ENCODE measurements around the gene AIG1.
"Not testable (repeated sequence)": the region's sequence is repeated elsewhere in the genome, so short reads cannot be mapped to it uniquely, and the experiment has no call there.

Gene AIG1

DNA sequence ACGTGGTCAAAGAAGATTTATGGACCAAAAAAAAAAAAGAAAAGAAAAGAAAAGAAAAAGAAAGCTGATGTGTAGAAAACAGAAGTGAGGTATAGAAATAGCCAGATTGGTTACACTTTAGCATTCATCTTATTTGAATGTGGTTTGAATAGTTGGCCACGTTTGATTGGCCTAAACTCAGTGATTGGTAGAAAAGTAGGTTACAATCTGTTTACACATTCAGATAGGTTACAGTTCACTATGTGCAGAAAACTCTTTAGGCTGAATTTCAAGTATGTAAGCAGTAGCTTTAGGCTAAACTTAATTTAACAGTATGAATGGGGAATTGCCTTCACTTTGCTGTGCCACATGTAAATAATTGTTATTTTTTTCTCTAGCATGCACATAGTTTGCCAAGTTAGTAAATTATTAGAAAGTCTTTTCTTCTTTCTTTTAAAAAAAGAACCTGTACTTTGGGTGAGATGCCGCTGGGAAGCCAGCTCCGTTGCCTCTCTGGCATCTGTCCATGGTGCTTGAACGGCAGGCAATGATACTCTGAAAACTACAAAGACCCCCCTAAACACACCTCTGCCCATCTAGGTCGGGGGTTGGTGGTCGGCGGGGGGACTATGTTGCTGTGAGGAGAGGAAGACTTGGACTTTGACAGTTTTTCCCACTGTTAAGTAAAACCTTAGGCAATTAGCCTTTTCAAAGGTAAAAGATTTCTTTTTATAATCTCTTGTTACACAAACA lies 173.0 kb downstream of the AIG1 start:
- DNase-seq (ENCODE audit: low read depth), result no peak

DNA sequence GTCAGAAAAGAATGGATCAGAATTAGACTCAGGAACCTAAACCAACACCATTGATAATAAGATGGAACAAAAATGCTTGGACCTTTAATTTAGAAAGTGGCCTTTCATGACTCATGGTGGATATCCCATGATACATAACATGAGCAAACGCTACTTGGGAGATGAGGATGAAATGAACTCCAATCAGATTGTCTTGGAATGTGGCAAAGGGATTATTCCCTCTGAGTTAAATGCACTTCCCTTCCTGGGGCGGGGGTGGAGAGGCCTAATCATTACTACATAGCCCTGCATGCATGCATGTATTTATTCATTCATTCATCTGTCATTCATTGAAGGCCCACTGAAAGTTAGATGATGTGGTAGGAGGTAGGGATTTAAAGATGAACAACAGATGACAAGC lies 174.0 kb downstream of the AIG1 start:
- DNase-seq (ENCODE audit: low read depth), result no peak

DNA sequence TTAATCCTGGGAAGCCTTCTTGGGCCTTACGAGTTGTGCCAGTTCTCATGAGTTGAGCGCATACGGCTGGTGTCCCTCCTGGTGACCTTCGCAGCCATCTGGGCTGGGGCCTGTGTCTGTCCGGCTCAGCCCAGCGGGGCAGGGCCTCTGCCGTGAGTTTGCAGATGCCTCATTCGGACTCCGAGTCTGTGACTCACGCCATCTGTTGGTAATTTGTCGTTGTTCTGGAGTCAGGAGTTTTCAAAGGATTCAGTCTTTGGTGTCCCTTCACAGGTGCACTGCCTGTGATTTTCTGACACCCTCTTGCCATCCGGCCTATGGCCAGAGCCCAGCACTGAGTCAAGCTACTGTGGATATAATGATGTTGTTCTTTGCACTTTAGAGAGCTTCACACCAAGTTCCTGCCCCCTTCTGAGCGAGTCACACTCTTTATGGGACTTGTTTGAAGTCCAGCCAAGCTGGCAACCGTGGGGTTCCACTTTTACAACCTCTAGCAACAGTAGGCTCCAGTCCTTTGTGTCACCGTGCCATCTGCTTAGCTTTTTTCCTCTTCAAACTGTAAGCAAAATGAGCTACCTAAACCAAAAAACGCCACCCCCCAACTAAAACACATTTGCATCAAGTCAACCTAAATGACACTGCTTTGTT lies 175.6 kb downstream of the AIG1 start:
- no peak for DNase-seq (ENCODE audit: low read depth)

GRCh38 chr6:143238306-143238705 lies 177.6 kb downstream of the AIG1 start:
- no peak for DNase-seq (ENCODE audit: low read depth)

- DNase-seq (ENCODE audit: low read depth), result no peak
Observed at GRCh38 chr6:143241111-143241510, 180.4 kb downstream of the AIG1 start.

DNA sequence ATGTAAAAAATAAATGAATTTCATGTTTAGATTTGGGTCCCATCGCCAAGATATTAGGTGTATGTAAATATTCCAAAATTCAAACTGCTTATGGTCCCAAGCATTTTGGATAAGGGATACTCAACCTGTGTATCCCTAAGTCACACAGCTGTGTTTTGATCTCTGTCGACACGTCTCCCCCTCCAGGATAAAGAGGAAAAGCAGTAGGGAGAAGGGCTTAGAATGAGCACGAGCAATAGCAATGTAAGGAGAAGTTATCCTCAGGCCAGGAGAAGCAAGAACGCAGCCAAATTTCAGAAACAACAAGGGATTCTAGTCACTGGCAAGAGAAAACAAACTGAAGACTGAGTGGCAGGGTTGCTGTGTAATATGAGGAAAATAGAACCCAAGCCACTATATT lies 181.2 kb downstream of the AIG1 start:
- DNase-seq (ENCODE audit: low read depth), result no peak

- no peak for DNase-seq (ENCODE audit: low read depth)
Observed at GRCh38 chr6:143243786-143244185, 183.1 kb downstream of the AIG1 start.

DNA sequence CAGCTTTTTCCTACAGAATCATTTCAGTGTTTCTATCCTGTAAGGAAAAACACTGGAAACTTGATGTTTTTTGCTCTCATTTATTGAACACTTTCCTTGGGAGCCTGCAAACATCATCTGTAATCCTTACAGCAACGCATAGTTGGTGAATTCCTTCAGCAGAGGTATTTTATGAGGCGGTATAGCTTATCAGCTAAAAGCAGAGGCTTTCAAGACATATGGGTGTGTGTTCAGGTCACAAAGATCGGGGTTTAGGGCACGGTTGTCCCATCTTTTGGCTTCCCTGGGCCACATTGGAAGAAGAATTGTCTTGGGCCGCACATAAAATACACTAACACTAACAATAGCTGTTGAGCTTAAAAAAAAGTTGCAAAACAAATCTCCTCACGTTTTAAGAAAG lies 185.0 kb downstream of the AIG1 start:
- no peak for DNase-seq (ENCODE audit: low read depth)

GRCh38 chr6:143246166-143246775 lies 185.6 kb downstream of the AIG1 start:
- DNase-seq (ENCODE audit: low read depth), result not testable (repeated sequence)

- DNase-seq (ENCODE audit: low read depth), result no peak
Observed at GRCh38 chr6:143247586-143247985, 186.9 kb downstream of the AIG1 start.

GRCh38 chr6:143248359-143248758 lies 187.7 kb downstream of the AIG1 start:
- DNase-seq (ENCODE audit: low read depth), result peak; percentile 15

DNA sequence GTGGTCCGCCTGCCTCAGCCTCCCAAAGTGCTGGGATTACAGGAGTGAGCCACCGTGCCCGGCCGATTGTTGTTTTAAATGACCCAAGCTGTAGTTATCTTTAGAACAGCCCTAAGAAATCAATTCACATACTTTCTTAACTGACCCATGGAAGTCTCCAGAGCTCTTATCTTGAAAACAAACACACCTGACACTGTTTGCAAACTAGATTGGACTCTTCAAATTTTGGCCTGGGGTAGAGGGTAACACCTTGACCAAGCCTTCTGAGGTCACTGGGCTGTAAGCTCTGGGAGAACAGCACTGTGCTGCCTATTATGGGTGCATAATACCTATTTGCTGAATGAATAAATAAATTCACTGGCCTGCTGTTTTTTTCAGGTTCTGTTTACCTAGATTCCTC lies 190.6 kb downstream of the AIG1 start:
- DNase-seq (ENCODE audit: low read depth), result no peak

GRCh38 chr6:143252961-143253360 lies 192.3 kb downstream of the AIG1 start:
- no peak for DNase-seq (ENCODE audit: low read depth)

DNA sequence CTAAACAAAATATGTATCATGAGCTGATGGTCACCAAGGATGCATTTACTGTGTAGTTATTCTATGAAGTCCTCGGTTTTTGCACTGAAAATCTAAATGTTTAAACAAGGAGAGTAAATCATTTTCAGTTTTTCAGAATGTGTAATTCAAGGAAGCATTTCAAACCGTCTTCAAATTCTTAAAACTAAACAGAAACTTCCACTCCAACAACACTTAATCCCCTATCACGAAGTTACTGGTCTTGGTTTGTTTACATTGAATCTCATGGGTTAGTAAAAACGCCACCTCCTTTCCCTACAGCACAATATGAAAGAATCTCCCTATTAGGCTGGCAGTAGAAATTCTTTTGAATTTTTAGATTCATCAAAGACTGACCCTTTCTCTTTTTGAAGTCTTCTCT lies 192.9 kb downstream of the AIG1 start:
- no peak for DNase-seq (ENCODE audit: low read depth)

GRCh38 chr6:143258945-143259344 lies 198.3 kb downstream of the AIG1 start:
- no peak for DNase-seq (ENCODE audit: low read depth)

DNA sequence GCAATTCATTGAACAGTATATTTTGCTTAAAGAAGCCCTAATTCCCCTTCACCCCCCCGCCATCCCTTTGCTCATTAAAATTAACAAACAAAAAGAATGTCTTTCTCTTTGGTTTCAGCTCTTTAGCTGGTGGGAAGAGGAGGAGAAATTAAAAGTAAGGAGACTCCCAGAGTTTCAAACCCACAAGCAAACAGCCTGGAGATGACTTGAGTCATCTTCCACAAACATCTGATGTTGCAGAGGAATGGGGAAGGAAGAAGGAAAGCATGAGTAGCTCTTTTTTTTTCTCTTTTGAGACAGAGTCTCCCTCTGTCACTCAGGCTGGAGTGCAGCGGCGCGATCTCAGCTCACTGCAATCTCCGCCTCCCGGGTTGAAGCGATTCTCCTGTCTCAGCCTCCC lies 200.2 kb downstream of the AIG1 start:
- DNase-seq (ENCODE audit: low read depth), result no peak

- DNase-seq (ENCODE audit: low read depth), result no peak
Observed at GRCh38 chr6:143261899-143262436, 201.3 kb downstream of the AIG1 start.

DNA sequence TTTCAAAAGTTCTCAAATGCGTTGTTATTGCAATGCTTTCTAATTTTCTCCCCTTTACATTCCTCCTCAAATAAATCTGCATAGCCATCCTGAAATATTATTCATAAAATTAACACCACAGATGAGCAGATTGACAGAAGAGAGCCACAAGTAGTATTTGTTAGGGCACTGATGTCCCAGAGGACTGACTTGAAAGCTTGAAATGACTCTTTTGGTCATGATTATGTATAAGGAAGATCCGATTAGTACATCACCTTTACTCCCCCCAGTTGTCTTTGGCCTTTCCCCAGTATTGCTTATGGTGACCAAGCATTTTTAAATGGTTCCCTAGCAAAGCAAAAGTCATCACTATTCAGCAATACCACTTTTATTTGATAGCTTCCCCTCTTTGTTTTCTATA lies 202.2 kb downstream of the AIG1 start:
- DNase-seq (ENCODE audit: low read depth), result no peak

- DNase-seq (ENCODE audit: low read depth), result no peak
Observed at GRCh38 chr6:143264379-143264778, 203.7 kb downstream of the AIG1 start.

GRCh38 chr6:143264986-143265764 lies 204.5 kb downstream of the AIG1 start:
- DNase-seq (ENCODE audit: low read depth), result no peak

DNA sequence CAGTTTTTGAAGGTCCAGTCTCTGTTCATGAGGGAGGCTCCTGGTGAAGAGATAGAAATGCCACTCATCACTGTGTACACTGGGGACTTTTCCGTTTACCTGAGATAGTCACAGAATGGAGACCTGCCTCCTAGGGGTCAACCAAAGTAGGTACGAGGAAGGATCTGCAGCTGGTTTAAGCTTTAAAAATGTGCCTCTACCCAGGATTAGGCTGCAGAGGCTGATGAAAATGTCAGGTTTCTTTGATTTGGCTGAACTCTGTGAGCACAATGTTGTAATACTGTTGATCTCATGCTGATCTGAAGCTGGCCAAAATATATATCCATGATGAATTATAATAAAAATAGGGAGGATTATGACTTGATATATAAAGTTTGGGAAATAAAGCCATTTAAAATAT lies 207.1 kb downstream of the AIG1 start:
- no peak for DNase-seq (ENCODE audit: low read depth)

DNA sequence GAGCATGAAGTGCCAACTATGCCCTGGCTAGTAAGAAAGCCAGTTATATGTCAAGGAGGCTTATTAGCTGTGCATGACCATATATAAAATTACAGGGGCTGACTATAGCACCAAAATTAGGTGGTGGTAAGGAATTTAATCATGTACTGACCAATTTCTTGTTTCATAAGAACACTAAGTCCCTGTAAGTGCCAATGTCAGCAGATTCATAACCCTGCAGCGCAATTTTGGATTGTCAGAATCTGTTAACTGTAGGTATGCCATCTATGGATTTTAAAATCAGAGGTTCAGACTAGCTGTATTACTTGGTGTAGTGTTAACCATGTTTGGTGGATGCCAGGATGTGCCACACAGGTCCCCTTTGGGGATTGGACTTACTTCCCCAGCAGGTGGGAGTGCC lies 207.8 kb downstream of the AIG1 start:
- DNase-seq (ENCODE audit: low read depth), result no peak
